Liver (tissue), 9 donors: ENCODE measurements around the gene CDK10. TPM values are rescaled to one million over a fixed set of nuclear protein-coding genes. Genes with fewer than 3 reads are reported as not detected.
A peak's percentile ranks its signal among the peaks of the same experiment; 100 is the strongest.

Experiments used
- DNase-seq: peaks from one replicate; pipeline ENCODE4 v3.0.0-alpha.2; 2017; ENCODE audit warnings: low spot score
- H3K27ac ChIP-seq, 2 donors: one replicate each; pipeline ENCODE4 v1.7.0; 2013; ENCODE audit warnings: inconsistent platforms in 2 of 2, low read length in 2 of 2, control low read depth in 1 of 2, low read depth in 1 of 2, mild to moderate bottlenecking in 1 of 2
- H3K27me3 ChIP-seq, 4 donors: one replicate each; pipeline versions ENCODE4 v1.6.1 to v1.7.0; 2013; ENCODE audit warnings: low read length in 3 of 4, inconsistent platforms in 1 of 4, mild to moderate bottlenecking in 1 of 4, moderate library complexity in 1 of 4; ENCODE audit not compliant: control insufficient read depth in 4 of 4, insufficient read depth in 4 of 4
- H3K36me3 ChIP-seq, 4 donors: one replicate each; pipeline versions ENCODE4 v1.6.1 to v1.7.0; 2013; ENCODE audit warnings: low read length in 3 of 4, mild to moderate bottlenecking in 3 of 4, low read depth in 1 of 4, moderate library complexity in 1 of 4; ENCODE audit not compliant: control insufficient read depth in 4 of 4, insufficient read depth in 3 of 4
- H3K4me1 ChIP-seq, 4 donors: one replicate each; pipeline versions ENCODE4 v1.6.1 to v1.7.0; 2013; ENCODE audit warnings: low read length in 3 of 4, mild to moderate bottlenecking in 3 of 4, moderate library complexity in 1 of 4; ENCODE audit not compliant: control insufficient read depth in 4 of 4, insufficient read depth in 4 of 4
- H3K4me3 ChIP-seq, 3 donors: one replicate each; pipeline versions ENCODE4 v1.6.1 to v1.7.0; 2013; ENCODE audit warnings: low read length in 3 of 3, control low read depth in 1 of 3, low read depth in 1 of 3, mild to moderate bottlenecking in 1 of 3
- H3K9ac ChIP-seq, 2 donors: one replicate each; pipeline ENCODE4 v1.7.0; 2013; ENCODE audit warnings: low read length in 2 of 2, mild to moderate bottlenecking in 2 of 2, moderate library complexity in 2 of 2, control low read depth in 1 of 2, low read depth in 1 of 2
- H3K9me3 ChIP-seq, 4 donors: one replicate each; pipeline versions ENCODE4 v1.6.1 to v1.7.0; 2013; ENCODE audit warnings: low read length in 3 of 4; ENCODE audit not compliant: control insufficient read depth in 4 of 4
- EGR1 ChIP-seq, 2 donors: IDR thresholded peaks; 2 replicates each; pipeline ENCODE4 v1.6.1; 2016 to 2018; ENCODE audit warnings: antibody characterized with exemption in 2 of 2, low read depth in 2 of 2
- FOXA2 ChIP-seq: IDR thresholded peaks from 2 replicates; pipeline ENCODE4 v1.6.1; 2016; ENCODE audit warnings: antibody characterized with exemption
- GABPA ChIP-seq, 2 donors: IDR thresholded peaks in 1 of 2; conservative IDR thresholded peaks in 1 of 2; 2 replicates each; pipeline ENCODE4 v1.6.1; 2016; ENCODE audit warnings: antibody characterized with exemption in 2 of 2, mild to moderate bottlenecking in 1 of 2, moderate library complexity in 1 of 2
- HNF4G ChIP-seq: IDR thresholded peaks from 2 replicates; pipeline ENCODE4 v1.6.1; 2016; ENCODE audit warnings: antibody characterized with exemption
- NR2F2 ChIP-seq: IDR thresholded peaks from 2 replicates; pipeline ENCODE4 v1.6.1; 2016; ENCODE audit warnings: antibody characterized with exemption
- RAD21 ChIP-seq, 2 donors: IDR thresholded peaks; 2 replicates each; pipeline ENCODE4 v1.6.1; 2016; ENCODE audit warnings: antibody characterized with exemption in 2 of 2, mild to moderate bottlenecking in 2 of 2
- SP1 ChIP-seq: IDR thresholded peaks from 2 replicates; pipeline ENCODE4 v1.6.1; 2018; ENCODE audit warnings: antibody characterized with exemption, mild to moderate bottlenecking
- TAF1 ChIP-seq: conservative IDR thresholded peaks from 2 replicates; pipeline ENCODE4 v1.6.1; 2016; ENCODE audit warnings: antibody characterized with exemption, mild to moderate bottlenecking
- YY1 ChIP-seq: IDR thresholded peaks from 2 replicates; pipeline ENCODE4 v1.6.1; 2016; ENCODE audit warnings: antibody characterized with exemption, mild to moderate bottlenecking
- WGBS: extraction: QIAGEN DNeasy Blood & Tissue Kit; methylation state at CpG from one replicate; pipeline ENCODE4 v1.1.7; 2013; 5-methylcytosine and 5-hydroxymethylcytosine counted together
- polyA plus RNA-seq, 2 donors: library from polyadenylated mRNA; stranded (reverse) in 1 of 2; unstranded in 1 of 2; fragments of 200-250 nt in 1 of 2; fragments of >200 nt in 1 of 2; fragmentation: Nextera tagmentation in 1 of 2; extraction: Ambion mirVana in 1 of 2; gene quantifications; one replicate each; pipeline versions ENCODE4 v1.2.1 to v1.2.3, GENCODE V29; 2013 to 2015
- total RNA-seq, 2 donors: library from RNA; depleted of rRNA; stranded (reverse); fragments of >200 nt; gene quantifications; one replicate each; pipeline ENCODE4 v1.2.3, GENCODE V29; 2014
- TF ChIP-seq, protein P1 (sequence below): IDR thresholded peaks from 2 replicates; pipeline ENCODE4 v1.6.1; 2016; ENCODE audit warnings: antibody characterized with exemption
- TF ChIP-seq, protein P2 (sequence below): IDR thresholded peaks from 2 replicates; pipeline ENCODE4 v1.6.1; 2016; ENCODE audit warnings: antibody characterized with exemption
- TF ChIP-seq, protein P3 (sequence below): IDR thresholded peaks from 2 replicates; pipeline ENCODE4 v1.6.1; 2016; ENCODE audit warnings: antibody characterized with exemption, mild to moderate bottlenecking
- TF ChIP-seq, protein P4 (sequence below): IDR thresholded peaks from 2 replicates; pipeline ENCODE4 v1.6.1; 2016; ENCODE audit warnings: antibody characterized with exemption
- donor health status: healthy.
- donor health status: healthy.
- donor health status: healthy.
- donor health status: healthy.
- donor health status: healthy.

Gene CDK10, protein sequence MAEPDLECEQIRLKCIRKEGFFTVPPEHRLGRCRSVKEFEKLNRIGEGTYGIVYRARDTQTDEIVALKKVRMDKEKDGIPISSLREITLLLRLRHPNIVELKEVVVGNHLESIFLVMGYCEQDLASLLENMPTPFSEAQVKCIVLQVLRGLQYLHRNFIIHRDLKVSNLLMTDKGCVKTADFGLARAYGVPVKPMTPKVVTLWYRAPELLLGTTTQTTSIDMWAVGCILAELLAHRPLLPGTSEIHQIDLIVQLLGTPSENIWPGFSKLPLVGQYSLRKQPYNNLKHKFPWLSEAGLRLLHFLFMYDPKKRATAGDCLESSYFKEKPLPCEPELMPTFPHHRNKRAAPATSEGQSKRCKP
- total RNA-seq (10 to 100 TPM; 25.1 to 68.4 TPM), polyA plus RNA-seq (10 to 100 TPM; 43.6 to 81.2 TPM)

DNA sequence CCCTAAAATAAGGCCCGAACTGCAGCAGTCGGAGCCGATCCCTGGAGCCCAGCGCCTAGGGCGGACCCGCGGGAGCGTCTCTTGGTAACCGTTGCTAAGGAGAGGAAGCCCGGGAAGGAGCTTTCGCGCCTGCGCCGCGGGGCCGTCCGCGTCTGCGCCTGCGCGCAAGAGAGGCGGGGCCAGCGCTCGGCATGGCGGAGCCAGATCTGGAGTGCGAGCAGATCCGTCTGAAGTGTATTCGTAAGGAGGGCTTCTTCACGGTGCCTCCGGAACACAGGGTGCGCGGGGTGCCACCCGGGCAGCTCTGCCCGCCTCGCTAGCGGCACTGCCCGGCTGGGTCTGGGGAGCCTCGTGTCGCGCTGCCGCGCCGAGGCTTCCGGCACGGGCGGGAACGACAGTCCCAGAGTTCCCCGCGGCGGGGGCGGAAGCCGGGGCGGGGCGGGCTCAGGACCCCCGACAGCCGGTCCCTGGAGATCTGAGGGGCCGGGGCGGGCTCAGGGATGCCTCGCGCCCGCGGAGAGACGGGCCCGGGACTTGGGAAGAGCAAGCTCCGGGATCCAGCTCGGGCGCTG lies at the start of gene CDK10:
CDK10 (plus strand) TSS at position 170 of the 572 bp plus-strand sequence; CDS start at position 192, 22 bp downstream.
- Histone ChIP-seq H3K36me3 (peaks cover 0 to 9% (median 5%) of the 10 kb centered on the region in 4 donors), H3K27me3 (no peaks in the 10 kb centered on the region), H3K4me1 (peaks cover 5 to 28% (median 21%) of the 10 kb centered on the region in 4 donors), H3K9me3 (no peaks in the 10 kb centered on the region), H3K27ac (peak within 1 kb of the TSS; percentile 98 to 99), H3K4me3 (peak within 1 kb of the TSS; percentile 80 to 96 (median 84)), H3K9ac (peak within 1 kb of the TSS; percentile 92 to 93)
- no peak for TF ChIP-seq EGR1 (IDR thresholded peaks at IDR 0.05; ENCODE audit: low read depth in 2 of 2)
- TF ChIP-seq, protein P1, sequence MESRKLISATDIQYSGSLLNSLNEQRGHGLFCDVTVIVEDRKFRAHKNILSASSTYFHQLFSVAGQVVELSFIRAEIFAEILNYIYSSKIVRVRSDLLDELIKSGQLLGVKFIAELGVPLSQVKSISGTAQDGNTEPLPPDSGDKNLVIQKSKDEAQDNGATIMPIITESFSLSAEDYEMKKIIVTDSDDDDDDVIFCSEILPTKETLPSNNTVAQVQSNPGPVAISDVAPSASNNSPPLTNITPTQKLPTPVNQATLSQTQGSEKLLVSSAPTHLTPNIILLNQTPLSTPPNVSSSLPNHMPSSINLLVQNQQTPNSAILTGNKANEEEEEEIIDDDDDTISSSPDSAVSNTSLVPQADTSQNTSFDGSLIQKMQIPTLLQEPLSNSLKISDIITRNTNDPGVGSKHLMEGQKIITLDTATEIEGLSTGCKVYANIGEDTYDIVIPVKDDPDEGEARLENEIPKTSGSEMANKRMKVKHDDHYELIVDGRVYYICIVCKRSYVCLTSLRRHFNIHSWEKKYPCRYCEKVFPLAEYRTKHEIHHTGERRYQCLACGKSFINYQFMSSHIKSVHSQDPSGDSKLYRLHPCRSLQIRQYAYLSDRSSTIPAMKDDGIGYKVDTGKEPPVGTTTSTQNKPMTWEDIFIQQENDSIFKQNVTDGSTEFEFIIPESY = no peak
- no peak for TF ChIP-seq SP1
- TF ChIP-seq, protein P2, sequence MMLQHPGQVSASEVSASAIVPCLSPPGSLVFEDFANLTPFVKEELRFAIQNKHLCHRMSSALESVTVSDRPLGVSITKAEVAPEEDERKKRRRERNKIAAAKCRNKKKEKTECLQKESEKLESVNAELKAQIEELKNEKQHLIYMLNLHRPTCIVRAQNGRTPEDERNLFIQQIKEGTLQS = no peak
- no peak for TF ChIP-seq FOXA2
- no peak for TF ChIP-seq TAF1
- TF ChIP-seq YY1 = peak; percentile 81
- TF ChIP-seq, protein P3, sequence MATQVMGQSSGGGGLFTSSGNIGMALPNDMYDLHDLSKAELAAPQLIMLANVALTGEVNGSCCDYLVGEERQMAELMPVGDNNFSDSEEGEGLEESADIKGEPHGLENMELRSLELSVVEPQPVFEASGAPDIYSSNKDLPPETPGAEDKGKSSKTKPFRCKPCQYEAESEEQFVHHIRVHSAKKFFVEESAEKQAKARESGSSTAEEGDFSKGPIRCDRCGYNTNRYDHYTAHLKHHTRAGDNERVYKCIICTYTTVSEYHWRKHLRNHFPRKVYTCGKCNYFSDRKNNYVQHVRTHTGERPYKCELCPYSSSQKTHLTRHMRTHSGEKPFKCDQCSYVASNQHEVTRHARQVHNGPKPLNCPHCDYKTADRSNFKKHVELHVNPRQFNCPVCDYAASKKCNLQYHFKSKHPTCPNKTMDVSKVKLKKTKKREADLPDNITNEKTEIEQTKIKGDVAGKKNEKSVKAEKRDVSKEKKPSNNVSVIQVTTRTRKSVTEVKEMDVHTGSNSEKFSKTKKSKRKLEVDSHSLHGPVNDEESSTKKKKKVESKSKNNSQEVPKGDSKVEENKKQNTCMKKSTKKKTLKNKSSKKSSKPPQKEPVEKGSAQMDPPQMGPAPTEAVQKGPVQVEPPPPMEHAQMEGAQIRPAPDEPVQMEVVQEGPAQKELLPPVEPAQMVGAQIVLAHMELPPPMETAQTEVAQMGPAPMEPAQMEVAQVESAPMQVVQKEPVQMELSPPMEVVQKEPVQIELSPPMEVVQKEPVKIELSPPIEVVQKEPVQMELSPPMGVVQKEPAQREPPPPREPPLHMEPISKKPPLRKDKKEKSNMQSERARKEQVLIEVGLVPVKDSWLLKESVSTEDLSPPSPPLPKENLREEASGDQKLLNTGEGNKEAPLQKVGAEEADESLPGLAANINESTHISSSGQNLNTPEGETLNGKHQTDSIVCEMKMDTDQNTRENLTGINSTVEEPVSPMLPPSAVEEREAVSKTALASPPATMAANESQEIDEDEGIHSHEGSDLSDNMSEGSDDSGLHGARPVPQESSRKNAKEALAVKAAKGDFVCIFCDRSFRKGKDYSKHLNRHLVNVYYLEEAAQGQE = no peak
- TF ChIP-seq, protein P4, sequence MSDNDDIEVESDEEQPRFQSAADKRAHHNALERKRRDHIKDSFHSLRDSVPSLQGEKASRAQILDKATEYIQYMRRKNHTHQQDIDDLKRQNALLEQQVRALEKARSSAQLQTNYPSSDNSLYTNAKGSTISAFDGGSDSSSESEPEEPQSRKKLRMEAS = no peak
- TF ChIP-seq NR2F2 = no peak
- peak in 1 of 2 donors; percentile 6 for TF ChIP-seq GABPA (IDR thresholded peaks at IDR 0.05 in 1 of 2, conservative IDR thresholded peaks at IDR 0.05 in 1 of 2)
- TF ChIP-seq HNF4G = no peak
- under 1% methylated on average over 67 of the region's 67 CpGs for WGBS
- peak; percentile 95 for DNase-seq

DNA sequence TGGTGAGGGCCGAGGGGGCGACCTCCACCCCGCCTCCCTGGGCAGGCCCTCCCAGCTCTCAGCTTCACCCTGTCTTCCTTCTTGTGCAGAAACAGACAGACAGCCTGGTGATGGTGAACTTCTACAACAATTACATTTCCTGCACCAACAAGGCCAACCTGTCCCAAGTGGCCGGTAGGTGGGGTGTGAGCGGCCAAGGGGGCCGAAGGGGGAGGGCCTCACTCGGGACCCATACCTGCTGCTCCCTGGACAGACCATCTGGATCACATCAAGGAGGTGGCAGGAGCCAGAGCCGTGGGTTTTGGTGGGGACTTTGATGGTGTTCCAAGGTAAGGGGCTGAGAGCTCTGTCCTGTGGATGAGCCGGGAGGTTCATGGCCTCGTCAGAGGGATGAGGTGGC lies 49.1 kb upstream of the CDK10 start:
- TF ChIP-seq RAD21 (IDR thresholded peaks at IDR 0.05) (no peak), GABPA (IDR thresholded peaks at IDR 0.05 in 1 of 2, conservative IDR thresholded peaks at IDR 0.05 in 1 of 2) (no peak)
- Histone ChIP-seq H3K4me1 (peaks cover 0 to 6% (median 3%) of the 10 kb centered on the region in 4 donors), H3K27ac (no peak overlapping the region), H3K36me3 (no peaks in the 10 kb centered on the region), H3K4me3 (no peak overlapping the region), H3K9me3 (no peaks in the 10 kb centered on the region), H3K9ac (no peak overlapping the region), H3K27me3 (no peaks in the 10 kb centered on the region)
- WGBS = 69% methylated on average over 10 of the region's 10 CpGs
- no peak for DNase-seq
